BE2C (cell line): ENCODE measurements around the gene PIP5K1C.
A peak's percentile ranks its signal among the peaks of the same experiment; 100 is the strongest.

Source experiments
- DNase-seq: peaks from one replicate; pipeline ENCODE4 v3.0.0-alpha.2; 2020
- H3K27me3 ChIP-seq: fragments of 250-450 bp; sonication (Bioruptor Pico); 2 replicates; pipeline ENCODE4 v1.5.1; 2020; ENCODE audit warnings: mild to moderate bottlenecking
- H3K36me3 ChIP-seq: fragments of 250-450 bp; sonication (Bioruptor Pico); 2 replicates; pipeline ENCODE4 v1.5.1; 2020; ENCODE audit warnings: mild to moderate bottlenecking
- H3K4me1 ChIP-seq: fragments of 250-450 bp; sonication (Bioruptor Pico); 2 replicates; pipeline ENCODE4 v1.5.1; 2020
- H3K4me3 ChIP-seq: 2 replicates; pipeline ENCODE4 v1.5.1; 2011; ENCODE audit warnings: low read depth, low read length
- H3K9me3 ChIP-seq: fragments of 250-450 bp; sonication (Bioruptor Pico); 2 replicates; pipeline ENCODE4 v1.5.1; 2020
- CTCF ChIP-seq: IDR thresholded peaks from 2 replicates; pipeline ENCODE4 v1.5.1; 2012; ENCODE audit warnings: mild to moderate bottlenecking, low read depth, low read length

PIP5K1C gene

GRCh38 chr19:3694361-3695123, 5.7 kb downstream of the PIP5K1C start:
- DNase-seq = no peak
- H3K4me1 ChIP-seq = no peaks in the 10 kb centered on the region
- no peak for TF ChIP-seq CTCF
- no peaks in the 10 kb centered on the region for H3K27me3 ChIP-seq
- H3K36me3 ChIP-seq = no peaks in the 10 kb centered on the region
- H3K4me3 ChIP-seq = no peak overlapping the region
- 0 out of 2 replicates have a peak, but pooled peaks cover 3% of the 10 kb centered on the region for H3K9me3 ChIP-seq

GRCh38 chr19:3693025-3693925, 7.0 kb downstream of the PIP5K1C start:
- Histone ChIP-seq H3K4me3 (no peak overlapping the region), H3K4me1 (no peaks in the 10 kb centered on the region)

GRCh38 chr19:3692141-3693024, 7.9 kb downstream of the PIP5K1C start:
- Histone ChIP-seq H3K9me3 (0 out of 2 replicates have a peak, but pooled peaks cover 3% of the 10 kb centered on the region), H3K4me1 (no peaks in the 10 kb centered on the region), H3K36me3 (no peaks in the 10 kb centered on the region), H3K4me3 (no peak overlapping the region), H3K27me3 (no peaks in the 10 kb centered on the region)
- no peak for DNase-seq
- TF ChIP-seq CTCF = peak; percentile 46

More at GRCh38 chr19:3693025-3693925, 7.0 kb downstream of the PIP5K1C start:
- no peak for TF ChIP-seq CTCF
- Histone ChIP-seq H3K9me3 (0 out of 2 replicates have a peak, but pooled peaks cover 3% of the 10 kb centered on the region), H3K27me3 (no peaks in the 10 kb centered on the region), H3K36me3 (no peaks in the 10 kb centered on the region)
- DNase-seq = no peak

- no peak for DNase-seq
- Histone ChIP-seq H3K4me3 (no peak overlapping the region), H3K9me3 (0 out of 2 replicates have a peak, but pooled peaks cover 3% of the 10 kb centered on the region), H3K36me3 (no peaks in the 10 kb centered on the region), H3K4me1 (no peaks in the 10 kb centered on the region), H3K27me3 (no peaks in the 10 kb centered on the region)
- TF ChIP-seq CTCF = no peak
Observed at GRCh38 chr19:3691726-3692125, 8.5 kb downstream of the PIP5K1C start.

GRCh38 chr19:3691372-3691716, 8.9 kb downstream of the PIP5K1C start:
- H3K27me3 ChIP-seq = no peaks in the 10 kb centered on the region
- no peak overlapping the region for H3K4me3 ChIP-seq
- H3K9me3 ChIP-seq = 0 out of 2 replicates have a peak, but pooled peaks cover 3% of the 10 kb centered on the region
- H3K4me1 ChIP-seq = no peaks in the 10 kb centered on the region
- no peak for TF ChIP-seq CTCF
- H3K36me3 ChIP-seq = no peaks in the 10 kb centered on the region
- DNase-seq = no peak
